NT2/D1 (cell line): ENCODE measurements around the gene HMX1.

ENCODE experiments used
- YY1 ChIP-seq: IDR thresholded peaks from 2 replicates; pipeline ENCODE4 v1.6.1; 2011; ENCODE audit not compliant: insufficient read length, insufficient read depth
- ZNF274 ChIP-seq: IDR thresholded peaks from 2 replicates; pipeline ENCODE4 v1.6.1; 2011; ENCODE audit warnings: mild to moderate bottlenecking, low read depth, low read length

DNA sequence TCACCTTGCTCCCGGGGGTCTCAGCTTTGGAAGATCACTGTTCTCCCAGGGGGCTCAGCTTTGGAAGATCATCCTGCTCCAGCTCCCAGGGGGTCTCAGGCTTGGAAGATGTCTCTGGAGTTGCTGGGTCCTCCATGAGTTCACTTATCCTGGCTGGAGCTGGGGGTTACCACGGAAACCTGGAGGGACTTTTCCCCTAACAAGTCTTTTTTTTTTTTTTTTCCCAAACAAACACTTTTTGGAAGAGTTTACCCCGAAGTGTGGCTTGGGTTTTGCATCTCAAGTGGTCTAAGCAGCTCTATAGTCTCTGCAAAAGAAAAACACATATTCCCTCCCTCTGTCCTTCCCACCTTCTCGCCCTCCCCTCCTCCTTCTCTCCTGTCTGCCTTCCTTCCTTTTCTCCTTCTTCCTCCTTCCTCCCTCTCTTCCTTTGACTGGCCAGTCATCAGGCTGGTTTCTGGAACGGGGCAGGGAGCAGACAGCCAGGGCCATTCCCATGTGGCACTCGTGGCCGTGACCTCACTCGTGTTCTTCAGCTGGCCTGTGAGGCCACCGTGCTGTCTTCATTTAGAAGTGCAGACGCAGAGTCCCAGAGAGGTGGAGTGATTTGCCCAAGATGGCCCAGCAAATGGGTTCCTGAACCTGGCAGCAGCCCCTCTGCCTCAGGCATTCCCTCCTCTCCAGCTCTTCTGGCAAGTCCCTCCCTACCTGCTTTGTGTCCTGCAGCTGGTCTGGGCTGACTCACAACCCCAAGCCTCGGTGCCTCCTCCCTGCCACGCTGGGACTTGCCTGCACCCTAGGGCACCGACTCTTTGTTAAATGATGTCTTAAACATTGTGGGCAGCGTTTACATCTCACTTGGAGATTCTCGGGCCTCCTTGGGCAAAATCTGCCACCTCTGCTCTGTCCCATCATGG, 25.9 kb upstream of the HMX1 start:
- TF ChIP-seq YY1 = no peak
- TF ChIP-seq ZNF274 = no peak
